ACC112 (cell line): Measurements from ENCODE around the gene COLEC11.

Experiments
- H2AFZ ChIP-seq: fragments of 200-600 bp; sonication (generic); one replicate; pipeline ENCODE4 v1.6.0; 2017; ENCODE audit warnings: antibody characterized with exemption, low read length; ENCODE audit not compliant: unreplicated experiment
- H3K27ac ChIP-seq: fragments of 200-600 bp; sonication (generic); 2 replicates; pipeline ENCODE4 v1.5.1; 2014; ENCODE audit warnings: low read depth, mild to moderate bottlenecking, antibody characterized with exemption, low read length, moderate library complexity
- H3K27me3 ChIP-seq: fragments of 200-600 bp; sonication (generic); 2 replicates; pipeline ENCODE4 v1.6.1; 2014; ENCODE audit warnings: mild to moderate bottlenecking, antibody characterized with exemption, low read length, moderate library complexity, mixed read lengths; ENCODE audit not compliant: insufficient read depth
- H3K36me3 ChIP-seq: fragments of 200-600 bp; sonication (generic); 2 replicates; pipeline ENCODE4 v1.6.1; 2016; ENCODE audit warnings: mild to moderate bottlenecking, antibody characterized with exemption, low read length, moderate library complexity, mixed read lengths; ENCODE audit not compliant: insufficient read depth
- H3K4me1 ChIP-seq: fragments of 200-600 bp; sonication (generic); one replicate; pipeline ENCODE4 v1.6.1; 2016; ENCODE audit warnings: low read length, mixed read lengths; ENCODE audit not compliant: insufficient read depth, unreplicated experiment, control insufficient read depth
- H3K4me3 ChIP-seq: fragments of 200-600 bp; sonication (generic); 2 replicates; pipeline ENCODE4 v1.5.1; 2014; ENCODE audit warnings: mild to moderate bottlenecking, low read depth, low read length
- H3K79me2 ChIP-seq: fragments of 200-600 bp; sonication (generic); one replicate; pipeline ENCODE4 v1.6.0; 2016; ENCODE audit warnings: low read length; ENCODE audit not compliant: control insufficient read depth, unreplicated experiment, insufficient read depth

Gene COLEC11

DNA sequence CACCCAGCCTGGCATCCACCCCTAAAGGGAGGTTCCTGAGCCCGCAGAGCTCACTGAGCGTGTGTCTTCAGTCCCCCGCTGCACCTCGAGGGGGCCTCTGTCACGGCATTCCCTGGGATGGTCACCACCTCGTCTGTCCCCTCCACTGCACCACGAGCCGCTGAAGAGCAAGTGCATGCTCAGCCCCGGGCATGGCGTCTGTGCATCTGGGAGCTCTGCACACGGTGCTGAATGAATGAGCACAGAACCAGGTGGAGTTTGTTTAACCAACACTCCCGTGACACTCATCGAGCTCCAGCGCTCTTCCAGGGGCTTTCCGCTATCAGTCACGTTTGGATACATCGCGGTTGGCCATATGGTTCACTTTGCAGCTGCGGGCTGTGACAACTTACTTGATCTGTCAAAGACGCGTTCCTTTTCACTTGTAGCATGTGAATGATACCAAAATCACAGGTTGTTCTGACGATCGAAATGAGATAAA lies 72.3 kb downstream of the COLEC11 start:
- Histone ChIP-seq H3K27me3 (peaks cover 17% of the 10 kb centered on the region), H3K79me2 (no peaks in the 10 kb centered on the region), H3K4me3 (no peak overlapping the region), H3K4me1 (no peaks in the 10 kb centered on the region), H2AFZ (no peak overlapping the region), H3K27ac (no peak overlapping the region), H3K36me3 (no peaks in the 10 kb centered on the region)

DNA sequence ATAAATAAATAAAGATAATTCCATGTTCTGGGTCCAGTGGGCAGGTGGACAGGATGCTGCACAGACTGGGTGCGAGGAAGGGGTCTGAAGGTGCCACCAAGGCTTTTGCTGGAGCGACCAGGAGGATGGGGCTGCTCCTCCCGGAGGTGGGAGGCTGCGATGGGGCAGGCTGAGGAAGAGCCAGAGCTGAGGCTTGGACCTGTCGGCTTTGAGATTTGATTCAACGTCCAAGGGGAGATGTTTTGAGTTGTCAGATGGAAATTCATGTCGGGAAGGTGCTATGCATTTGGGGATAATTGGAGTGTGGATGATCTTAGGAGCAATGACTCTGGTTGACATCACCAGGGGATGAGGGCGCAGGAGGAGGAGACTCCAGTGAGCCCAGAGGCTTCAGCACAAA lies 74.7 kb downstream of the COLEC11 start:
- H3K79me2 ChIP-seq = no peaks in the 10 kb centered on the region
- H3K27ac ChIP-seq = no peak overlapping the region
- no peaks in the 10 kb centered on the region for H3K36me3 ChIP-seq
- no peak overlapping the region for H2AFZ ChIP-seq
- no peaks in the 10 kb centered on the region for H3K4me1 ChIP-seq
- H3K4me3 ChIP-seq = no peak overlapping the region
- peaks cover 26% of the 10 kb centered on the region for H3K27me3 ChIP-seq

DNA sequence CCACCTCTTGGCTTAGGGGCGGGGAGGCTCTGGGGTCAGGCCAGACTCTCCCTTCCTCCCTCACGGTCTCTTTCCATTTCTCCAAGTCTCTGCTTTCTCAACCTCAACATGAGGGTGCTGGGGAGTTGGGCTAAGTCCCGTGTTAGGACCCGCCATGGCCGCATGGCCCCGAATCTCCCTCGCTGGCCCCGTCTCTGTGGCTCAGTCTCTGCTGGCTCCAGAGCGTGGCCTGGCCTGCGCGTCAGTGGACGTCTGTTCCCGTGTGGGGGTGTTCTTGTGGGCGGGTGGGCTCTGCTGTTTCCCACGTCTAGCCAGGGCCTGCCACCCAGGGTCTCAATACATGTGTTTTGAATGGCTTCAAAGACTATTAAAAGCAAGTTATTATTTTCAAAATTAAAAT lies 75.5 kb downstream of the COLEC11 start:
- no peak overlapping the region for H3K4me3 ChIP-seq
- peaks cover 26% of the 10 kb centered on the region for H3K27me3 ChIP-seq
- H3K36me3 ChIP-seq = no peaks in the 10 kb centered on the region
- H3K79me2 ChIP-seq = no peaks in the 10 kb centered on the region
- H3K4me1 ChIP-seq = no peaks in the 10 kb centered on the region
- no peak overlapping the region for H2AFZ ChIP-seq
- H3K27ac ChIP-seq = no peak overlapping the region

DNA sequence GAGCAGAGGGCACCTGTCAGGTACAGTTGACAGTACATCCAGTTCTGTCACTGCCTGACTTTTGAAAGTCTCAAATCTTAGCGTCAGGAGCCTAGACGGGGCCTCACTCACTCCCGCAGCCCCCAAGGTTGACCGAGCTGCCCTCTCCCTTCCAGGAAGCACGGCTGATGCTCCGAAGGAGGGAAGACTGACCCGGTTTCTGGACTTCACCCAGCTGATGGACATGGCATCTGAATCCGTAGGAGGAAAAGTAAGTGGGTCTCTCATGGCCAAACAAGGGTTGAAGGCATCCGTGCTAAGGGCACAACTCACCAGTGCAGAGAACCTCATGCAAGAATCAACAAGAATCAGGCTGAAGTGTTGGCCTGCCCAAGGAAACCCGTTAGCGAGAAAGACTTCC lies 76.0 kb downstream of the COLEC11 start:
- no peaks in the 10 kb centered on the region for H3K4me1 ChIP-seq
- H3K27ac ChIP-seq = no peak overlapping the region
- H3K27me3 ChIP-seq = peaks cover 23% of the 10 kb centered on the region
- H2AFZ ChIP-seq = no peak overlapping the region
- H3K79me2 ChIP-seq = no peaks in the 10 kb centered on the region
- no peak overlapping the region for H3K4me3 ChIP-seq
- H3K36me3 ChIP-seq = no peaks in the 10 kb centered on the region

DNA sequence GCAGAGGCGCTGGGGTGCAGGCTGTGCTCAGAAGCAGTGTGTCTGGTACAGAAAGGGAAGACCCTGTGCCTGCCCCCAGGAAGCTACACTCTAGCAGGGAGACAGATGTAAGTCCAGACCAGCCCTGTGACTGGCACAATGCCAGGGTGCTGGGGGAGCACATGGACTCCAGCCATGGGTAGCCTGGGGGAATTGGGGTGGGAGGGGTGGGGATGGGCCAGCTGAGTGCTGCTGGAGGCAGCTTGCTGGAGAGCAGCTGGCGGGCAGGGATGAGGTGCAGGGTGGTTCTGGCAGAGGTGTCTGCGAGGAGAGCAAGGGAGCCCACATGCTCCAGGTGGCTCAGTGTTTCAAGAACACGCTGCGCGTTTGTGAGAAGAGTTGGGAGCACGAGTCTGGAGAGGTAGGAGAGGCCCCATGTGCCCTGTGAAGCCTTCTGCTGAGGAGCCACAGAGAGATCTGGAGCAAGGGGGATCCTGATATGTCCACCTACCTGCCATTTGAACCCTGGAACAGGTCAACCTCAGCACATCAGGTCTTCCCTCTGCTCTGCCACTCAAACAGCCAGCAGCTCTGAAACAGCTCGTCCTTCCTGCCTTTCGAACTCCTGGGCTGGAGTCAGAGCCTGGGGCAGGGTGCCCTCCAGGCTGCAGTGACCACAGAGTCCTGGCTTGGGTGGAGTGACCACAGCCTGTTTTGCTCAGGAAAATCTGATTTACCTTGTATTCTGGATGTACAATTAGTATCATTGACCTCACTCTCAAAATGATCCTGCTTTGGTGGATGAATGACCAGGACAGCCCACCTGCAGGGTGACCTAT lies 78.2 kb downstream of the COLEC11 start:
- H3K27ac ChIP-seq = no peak overlapping the region
- H3K4me3 ChIP-seq = no peak overlapping the region
- H3K27me3 ChIP-seq = peaks cover 23% of the 10 kb centered on the region
- no peaks in the 10 kb centered on the region for H3K4me1 ChIP-seq
- no peaks in the 10 kb centered on the region for H3K36me3 ChIP-seq
- no peaks in the 10 kb centered on the region for H3K79me2 ChIP-seq
- H2AFZ ChIP-seq = no peak overlapping the region

DNA sequence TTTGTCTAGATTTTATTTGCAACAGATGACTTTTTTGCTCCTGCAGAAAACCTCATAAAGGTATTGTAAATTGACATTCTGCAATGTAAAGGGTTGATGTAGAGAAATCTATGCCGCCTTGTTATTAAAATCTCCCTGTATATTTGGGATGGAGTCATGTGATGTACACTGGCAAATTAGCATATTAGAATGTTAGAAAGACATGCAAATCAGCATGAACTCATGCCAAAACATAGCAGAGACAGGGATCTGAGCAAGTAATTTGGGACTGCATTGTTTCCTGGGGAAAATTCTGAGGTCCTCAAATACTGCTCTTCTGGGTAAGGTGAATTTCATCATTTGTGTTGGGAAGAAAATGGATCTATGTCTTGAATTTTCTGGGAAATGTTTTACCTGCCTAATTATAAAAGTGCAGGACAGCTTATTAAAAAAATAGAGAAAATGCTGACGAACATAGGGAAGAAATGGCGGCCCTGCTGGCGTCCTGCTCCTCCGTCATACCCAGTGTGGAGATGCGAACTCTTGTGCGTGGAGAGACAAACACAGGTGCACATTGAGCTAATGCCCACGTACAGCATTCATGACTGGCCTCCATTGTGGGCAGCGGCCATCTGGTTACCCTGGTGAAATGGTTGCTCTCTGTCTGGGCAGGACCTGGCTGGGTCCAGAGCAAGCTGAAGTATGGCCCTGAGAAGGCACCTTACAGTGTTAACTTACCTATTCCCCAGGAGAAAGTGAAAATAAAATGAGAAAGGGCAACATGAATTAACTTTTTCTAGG lies 79.3 kb downstream of the COLEC11 start:
- Histone ChIP-seq H3K27ac (no peak overlapping the region), H3K4me3 (no peak overlapping the region), H2AFZ (no peak overlapping the region), H3K27me3 (peaks cover 35% of the 10 kb centered on the region), H3K4me1 (no peaks in the 10 kb centered on the region), H3K36me3 (no peaks in the 10 kb centered on the region), H3K79me2 (no peaks in the 10 kb centered on the region)

DNA sequence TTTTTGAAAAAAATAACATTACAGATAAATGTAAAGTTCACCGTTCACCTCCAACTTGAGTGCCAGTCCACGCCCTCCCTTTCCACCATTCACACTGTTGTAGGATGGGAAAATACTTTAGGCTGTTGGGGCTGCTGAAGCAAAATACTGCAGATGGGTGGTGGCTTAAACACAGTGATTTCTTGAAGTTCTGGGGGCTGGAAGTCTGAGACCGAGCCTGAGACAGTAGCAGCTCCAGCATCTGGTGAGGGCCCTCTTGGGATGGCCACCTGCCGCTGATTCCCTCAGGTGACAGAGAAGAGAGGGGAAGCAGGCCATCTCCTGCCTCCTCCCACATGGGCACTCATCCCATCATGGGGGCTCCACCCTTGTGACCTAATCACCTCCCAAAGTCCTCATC lies 80.8 kb downstream of the COLEC11 start:
- no peaks in the 10 kb centered on the region for H3K36me3 ChIP-seq
- no peak overlapping the region for H3K27ac ChIP-seq
- no peaks in the 10 kb centered on the region for H3K4me1 ChIP-seq
- H3K27me3 ChIP-seq = peaks cover 36% of the 10 kb centered on the region
- H3K79me2 ChIP-seq = no peaks in the 10 kb centered on the region
- H2AFZ ChIP-seq = no peak overlapping the region
- no peak overlapping the region for H3K4me3 ChIP-seq

DNA sequence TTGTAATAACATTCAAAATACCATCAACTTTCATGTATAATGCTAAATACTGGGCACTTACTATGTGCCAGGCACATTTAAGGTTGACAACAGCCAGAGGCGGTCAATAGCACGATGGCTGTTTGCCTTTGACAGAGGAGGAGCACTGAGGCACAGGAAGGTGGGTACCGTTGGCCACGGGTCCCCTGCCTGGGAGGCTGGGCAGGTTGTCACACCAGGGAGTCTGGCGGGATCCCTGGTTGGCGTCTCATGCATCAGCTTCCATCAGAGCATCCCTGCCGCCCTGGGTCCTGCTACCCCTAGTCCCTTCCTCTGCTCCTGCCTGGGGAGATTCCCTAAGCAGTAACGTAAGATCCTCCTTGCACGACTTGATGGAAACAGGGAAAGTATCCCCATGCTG lies 82.5 kb downstream of the COLEC11 start:
- H3K4me3 ChIP-seq = no peak overlapping the region
- H3K27me3 ChIP-seq = peaks cover 47% of the 10 kb centered on the region
- H2AFZ ChIP-seq = no peak overlapping the region
- H3K4me1 ChIP-seq = no peaks in the 10 kb centered on the region
- no peak overlapping the region for H3K27ac ChIP-seq
- H3K36me3 ChIP-seq = no peaks in the 10 kb centered on the region
- H3K79me2 ChIP-seq = no peaks in the 10 kb centered on the region

DNA sequence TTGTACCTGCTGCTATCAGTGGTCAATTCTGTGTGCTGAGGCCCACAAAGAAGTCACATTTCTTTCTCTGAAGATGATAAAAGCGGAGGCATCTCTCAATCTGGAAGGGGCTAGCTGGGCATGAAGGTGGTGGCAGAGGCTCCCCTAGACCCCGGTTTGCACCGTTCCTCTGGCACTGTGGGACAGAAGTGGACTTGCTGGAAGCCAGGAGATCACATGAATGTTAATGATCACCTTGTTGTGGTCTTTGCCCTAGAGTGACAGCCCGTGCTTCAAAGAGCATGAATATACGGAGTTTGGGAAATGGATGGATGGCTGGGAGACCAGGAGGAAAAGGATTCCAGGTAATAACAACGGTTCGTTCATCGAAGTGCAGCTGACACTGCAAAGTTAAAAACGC lies 83.3 kb downstream of the COLEC11 start:
- Histone ChIP-seq H3K4me1 (no peaks in the 10 kb centered on the region), H3K36me3 (no peaks in the 10 kb centered on the region), H2AFZ (no peak overlapping the region), H3K27me3 (peaks cover 46% of the 10 kb centered on the region), H3K27ac (no peak overlapping the region), H3K79me2 (no peaks in the 10 kb centered on the region), H3K4me3 (no peak overlapping the region)

DNA sequence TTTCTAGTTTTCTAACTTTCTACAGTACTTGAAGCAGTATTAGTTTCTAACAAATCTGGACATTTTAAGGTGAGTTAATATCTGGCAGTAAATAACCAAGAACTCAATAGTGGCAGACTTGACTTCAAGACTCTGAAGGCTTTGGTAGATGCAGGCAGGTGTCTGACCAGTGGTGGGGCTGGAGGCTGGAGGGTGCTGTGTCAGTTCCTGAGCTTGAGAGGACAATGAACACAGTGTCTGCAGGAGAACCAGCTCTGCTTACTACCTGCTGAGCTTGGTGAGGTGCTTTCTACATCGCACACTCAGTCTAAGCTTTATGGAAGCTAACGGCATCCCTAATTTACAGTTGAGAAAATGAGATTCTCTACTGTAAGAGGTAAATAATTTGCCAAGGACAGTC lies 84.3 kb downstream of the COLEC11 start:
- no peaks in the 10 kb centered on the region for H3K4me1 ChIP-seq
- no peak overlapping the region for H3K27ac ChIP-seq
- H3K27me3 ChIP-seq = peaks cover 36% of the 10 kb centered on the region
- no peaks in the 10 kb centered on the region for H3K36me3 ChIP-seq
- H3K79me2 ChIP-seq = no peaks in the 10 kb centered on the region
- H2AFZ ChIP-seq = no peak overlapping the region
- no peak overlapping the region for H3K4me3 ChIP-seq
